Fibroblast of the aortic adventitia (primary cell): ENCODE results near the gene FTCD. TPM values are rescaled to one million over a fixed set of nuclear protein-coding genes. Genes with fewer than 3 reads are reported as not detected.

Experiments
- DNase-seq: peaks from one replicate; pipeline ENCODE4 v3.0.0-alpha.2; 2010; ENCODE audit warnings: low read depth
- H3K4me3 ChIP-seq: 2 replicates; pipeline ENCODE4 v1.5.1; 2011; ENCODE audit warnings: low read depth, mild to moderate bottlenecking, control low read depth, low read length, moderate library complexity
- total RNA-seq: library from RNA; depleted of rRNA; stranded (reverse); fragments of >200 nt; gene quantifications from 2 replicates; pipeline ENCODE4 v1.2.3, GENCODE V29; 2012; ENCODE audit warnings: low replicate concordance
- TF ChIP-seq, protein P1 (sequence below): IDR thresholded peaks from 2 replicates; pipeline ENCODE4 v1.5.1; 2011; ENCODE audit warnings: mild to moderate bottlenecking, low read length, control low read depth, inconsistent platforms; ENCODE audit not compliant: insufficient read depth

The FTCD gene
- total RNA-seq, 1 donor, result 0.27 TPM

DNA sequence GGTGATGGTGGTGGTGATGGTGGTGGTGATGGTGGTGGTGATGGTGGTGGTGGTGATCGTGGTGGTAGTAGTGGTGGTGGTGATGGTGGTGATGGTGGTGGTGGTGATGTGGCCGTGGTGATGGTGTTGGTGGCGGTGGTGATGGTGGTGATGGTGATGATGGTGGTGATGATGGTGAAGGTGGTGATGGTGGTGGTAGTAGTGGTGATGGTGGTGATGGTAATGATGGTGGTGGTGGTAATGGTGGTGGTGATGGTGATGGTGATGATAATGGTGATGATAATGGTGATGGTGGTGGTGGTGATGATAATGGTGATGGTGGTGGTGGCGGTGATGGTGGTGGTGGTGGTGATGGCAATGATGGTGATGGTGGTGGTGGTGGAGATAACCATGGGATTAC, 64.3 kb downstream of the FTCD start:
- TF ChIP-seq, protein P1, sequence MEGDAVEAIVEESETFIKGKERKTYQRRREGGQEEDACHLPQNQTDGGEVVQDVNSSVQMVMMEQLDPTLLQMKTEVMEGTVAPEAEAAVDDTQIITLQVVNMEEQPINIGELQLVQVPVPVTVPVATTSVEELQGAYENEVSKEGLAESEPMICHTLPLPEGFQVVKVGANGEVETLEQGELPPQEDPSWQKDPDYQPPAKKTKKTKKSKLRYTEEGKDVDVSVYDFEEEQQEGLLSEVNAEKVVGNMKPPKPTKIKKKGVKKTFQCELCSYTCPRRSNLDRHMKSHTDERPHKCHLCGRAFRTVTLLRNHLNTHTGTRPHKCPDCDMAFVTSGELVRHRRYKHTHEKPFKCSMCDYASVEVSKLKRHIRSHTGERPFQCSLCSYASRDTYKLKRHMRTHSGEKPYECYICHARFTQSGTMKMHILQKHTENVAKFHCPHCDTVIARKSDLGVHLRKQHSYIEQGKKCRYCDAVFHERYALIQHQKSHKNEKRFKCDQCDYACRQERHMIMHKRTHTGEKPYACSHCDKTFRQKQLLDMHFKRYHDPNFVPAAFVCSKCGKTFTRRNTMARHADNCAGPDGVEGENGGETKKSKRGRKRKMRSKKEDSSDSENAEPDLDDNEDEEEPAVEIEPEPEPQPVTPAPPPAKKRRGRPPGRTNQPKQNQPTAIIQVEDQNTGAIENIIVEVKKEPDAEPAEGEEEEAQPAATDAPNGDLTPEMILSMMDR, result no peak
- H3K4me3 ChIP-seq, result no peak overlapping the region
- no peak for DNase-seq

DNA sequence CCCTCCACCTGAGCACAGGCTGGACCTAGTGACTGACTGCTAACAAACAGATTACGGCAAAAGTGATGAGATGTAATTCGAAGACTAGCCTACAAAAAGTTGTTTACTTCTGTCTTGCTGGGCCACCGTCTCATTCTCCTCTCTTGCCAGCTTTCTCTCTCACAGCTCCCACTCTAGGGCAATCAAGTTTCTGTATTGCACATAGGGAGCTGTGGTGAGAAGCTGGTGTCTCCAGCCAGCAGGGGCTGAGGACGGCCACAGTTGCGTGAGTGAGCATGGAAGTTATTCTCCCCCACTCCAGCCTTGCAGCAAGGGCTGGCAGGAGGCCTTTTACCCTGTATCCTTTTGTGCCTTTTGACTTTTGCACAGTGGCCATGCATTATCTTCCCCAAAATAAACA, 66.1 kb downstream of the FTCD start:
- H3K4me3 ChIP-seq, result no peak overlapping the region
- TF ChIP-seq, protein P1, result no peak
- DNase-seq, result no peak

DNA sequence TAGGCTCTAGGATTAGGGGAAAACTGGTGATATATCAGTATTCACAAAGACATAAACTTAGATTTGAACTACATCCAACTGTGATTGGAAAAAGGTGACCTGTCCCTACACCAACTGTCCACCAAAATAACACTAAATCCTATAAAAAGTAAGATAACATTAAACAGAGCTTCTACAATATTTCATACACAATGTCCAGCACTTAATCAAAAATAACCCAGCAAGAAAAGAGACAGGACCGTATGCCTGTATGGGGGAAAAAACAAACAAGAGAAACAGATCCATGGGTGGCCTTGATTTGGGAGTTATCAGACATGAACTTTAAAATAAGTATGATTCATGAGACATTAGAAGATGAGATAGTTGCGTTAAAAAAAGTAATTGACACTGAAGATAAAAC, 67.2 kb downstream of the FTCD start:
- TF ChIP-seq, protein P1, result no peak
- H3K4me3 ChIP-seq, result no peak overlapping the region
- no peak for DNase-seq

DNA sequence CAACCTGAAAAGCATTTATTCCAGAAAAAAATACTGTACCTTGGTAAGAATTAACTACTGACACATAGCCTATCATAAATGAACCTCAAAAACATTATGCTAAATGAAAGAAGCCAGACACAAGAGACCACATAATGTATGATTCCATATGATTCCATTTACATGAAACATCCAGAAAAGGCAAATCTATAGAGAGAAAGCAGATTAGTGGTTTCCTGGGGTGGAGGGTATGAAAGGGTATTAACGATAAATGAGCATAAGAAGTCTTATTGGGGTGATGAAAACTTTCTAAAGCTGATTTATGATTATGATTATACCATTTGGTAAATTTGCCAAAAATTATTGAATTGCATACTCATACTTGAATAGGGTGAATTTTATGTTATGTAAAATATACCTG, 67.7 kb downstream of the FTCD start:
- H3K4me3 ChIP-seq, result no peak overlapping the region
- DNase-seq, result no peak
- TF ChIP-seq, protein P1, result no peak

Other genes with a start within 250 kb of the FTCD start
- 1,082 and 1,517 TPM in 2 replicates for gene COL6A1, start 173.8 kb downstream of the FTCD start, total RNA-seq
- 1,068 and 5,275 TPM in 2 replicates for gene COL6A2, start 57.5 kb downstream of the FTCD start, total RNA-seq
- gene SPATC1L, start 28.9 kb upstream of the FTCD start, total RNA-seq, result 6.1 and 9.4 TPM in 2 replicates
- 67.2 and 124 TPM in 2 replicates for gene LSS, start 73.2 kb upstream of the FTCD start, total RNA-seq
- 66.4 and 77.4 TPM in 2 replicates for gene MCM3AP, start 130.0 kb upstream of the FTCD start, total RNA-seq
- gene YBEY, start 130.8 kb upstream of the FTCD start, total RNA-seq, result 16.5 and 22.4 TPM in 2 replicates
- 3.6 and 10.2 TPM in 2 replicates for gene C21orf58, start 168.3 kb upstream of the FTCD start, total RNA-seq
- gene PCNT, start 168.6 kb upstream of the FTCD start, total RNA-seq, result 27.8 and 40.3 TPM in 2 replicates